Parathyroid adenoma (tissue), 2 donors: ENCODE results near the gene CLDN6.

Experiments used
- H2AFZ ChIP-seq: fragments of 300-600 bp; sonication (generic); one replicate; pipeline ENCODE4 v1.7.0; 2017; ENCODE audit warnings: antibody characterized with exemption, mild to moderate bottlenecking
- H3K27ac ChIP-seq: fragments of 300-600 bp; sonication (generic); one replicate; pipeline ENCODE4 v1.7.0; 2017
- H3K27me3 ChIP-seq: fragments of 300-600 bp; sonication (generic); one replicate; pipeline ENCODE4 v1.7.0; 2017; ENCODE audit warnings: low read length; ENCODE audit not compliant: control insufficient read depth, insufficient read depth
- H3K36me3 ChIP-seq: fragments of 300-600 bp; sonication (generic); one replicate; pipeline ENCODE4 v1.7.0; 2017; ENCODE audit warnings: low read length; ENCODE audit not compliant: control insufficient read depth, insufficient read depth
- H3K4me1 ChIP-seq: fragments of 300-600 bp; sonication (generic); one replicate; pipeline ENCODE4 v1.7.0; 2017; ENCODE audit warnings: control low read depth
- H3K4me2 ChIP-seq: fragments of 300-600 bp; sonication (generic); one replicate; pipeline ENCODE4 v1.7.0; 2017; ENCODE audit warnings: low read length
- H3K4me3 ChIP-seq: fragments of 300-600 bp; sonication (generic); one replicate; pipeline ENCODE4 v1.7.0; 2017; ENCODE audit warnings: low read depth, low read length
- H3K79me2 ChIP-seq: fragments of 300-600 bp; sonication (generic); one replicate; pipeline ENCODE4 v1.7.0; 2017; ENCODE audit warnings: control low read depth
- H3K9ac ChIP-seq: fragments of 300-600 bp; sonication (generic); one replicate; pipeline ENCODE4 v1.7.0; 2017; ENCODE audit warnings: mild to moderate bottlenecking
- H3K9me3 ChIP-seq: fragments of 300-600 bp; sonication (generic); one replicate; pipeline ENCODE4 v1.7.0; 2017; ENCODE audit warnings: low read length; ENCODE audit not compliant: control insufficient read depth
- CTCF ChIP-seq: fragments of 300-600 bp; sonication (generic); IDR thresholded peaks from one replicate; pipeline ENCODE4 v1.7.0; 2017; ENCODE audit warnings: antibody characterized with exemption, mild to moderate bottlenecking
- donor health status: primary hyperparathyroidism.

Gene CLDN6

DNA sequence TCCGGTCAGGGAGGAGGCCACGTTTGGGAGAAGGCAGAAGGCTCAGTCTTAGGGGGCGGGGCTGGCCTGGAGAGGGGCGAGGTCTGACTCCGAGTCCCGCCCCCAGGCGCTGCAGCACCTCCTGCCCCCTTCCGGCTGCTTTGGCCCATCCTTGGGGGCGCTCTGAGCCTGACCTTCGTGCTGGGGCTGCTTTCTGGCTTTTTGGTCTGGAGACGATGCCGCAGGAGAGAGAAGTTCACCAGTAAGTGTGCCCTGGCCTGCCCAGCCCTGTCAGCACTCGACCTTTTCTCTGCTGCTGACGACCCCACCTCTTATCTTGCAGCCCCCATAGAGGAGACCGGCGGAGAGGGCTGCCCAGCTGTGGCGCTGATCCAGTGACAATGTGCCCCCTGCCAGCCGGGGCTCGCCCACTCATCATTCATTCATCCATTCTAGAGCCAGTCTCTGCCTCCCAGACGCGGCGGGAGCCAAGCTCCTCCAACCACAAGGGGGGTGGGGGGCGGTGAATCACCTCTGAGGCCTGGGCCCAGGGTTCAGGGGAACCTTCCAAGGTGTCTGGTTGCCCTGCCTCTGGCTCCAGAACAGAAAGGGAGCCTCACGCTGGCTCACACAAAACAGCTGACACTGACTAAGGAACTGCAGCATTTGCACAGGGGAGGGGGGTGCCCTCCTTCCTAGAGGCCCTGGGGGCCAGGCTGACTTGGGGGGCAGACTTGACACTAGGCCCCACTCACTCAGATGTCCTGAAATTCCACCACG lies 3.6 kb upstream of the CLDN6 start:
- Histone ChIP-seq H2AFZ (peak overlapping the region; percentile 81), H3K4me2 (peak overlapping the region; percentile 99), H3K36me3 (no peaks in the 10 kb centered on the region), H3K4me3 (peak overlapping the region; percentile 73), H3K27ac (peak overlapping the region; percentile 97), H3K79me2 (no peaks in the 10 kb centered on the region), H3K27me3 (no peaks in the 10 kb centered on the region), H3K9me3 (no peaks in the 10 kb centered on the region), H3K4me1 (peaks cover 18% of the 10 kb centered on the region), H3K9ac (no peak overlapping the region)
- TF ChIP-seq CTCF = peak; percentile 41

GRCh38 chr16:3020604-3021448 lies 2.8 kb upstream of the CLDN6 start:
- H3K9ac ChIP-seq = peak overlapping the region; percentile 43
- H3K4me2 ChIP-seq = peak overlapping the region; percentile 99
- peaks cover 18% of the 10 kb centered on the region for H3K4me1 ChIP-seq
- H2AFZ ChIP-seq = peak overlapping the region; percentile 81
- no peaks in the 10 kb centered on the region for H3K79me2 ChIP-seq
- no peaks in the 10 kb centered on the region for H3K9me3 ChIP-seq
- H3K27me3 ChIP-seq = no peaks in the 10 kb centered on the region
- no peaks in the 10 kb centered on the region for H3K36me3 ChIP-seq
- no peak for TF ChIP-seq CTCF
- H3K4me3 ChIP-seq = peak overlapping the region; percentile 73
- H3K27ac ChIP-seq = peak overlapping the region; percentile 97

- Histone ChIP-seq H3K4me3 (peak within 1 kb of the TSS; percentile 73), H3K36me3 (no peaks in the 10 kb centered on the region), H3K9me3 (no peaks in the 10 kb centered on the region), H3K4me1 (peaks cover 18% of the 10 kb centered on the region), H3K79me2 (no peaks in the 10 kb centered on the region), H2AFZ (peak within 1 kb of the TSS; percentile 83), H3K9ac (peak within 1 kb of the TSS; percentile 43), H3K27me3 (no peaks in the 10 kb centered on the region), H3K27ac (peak within 1 kb of the TSS; percentile 97), H3K4me2 (peak within 1 kb of the TSS; percentile 99)
- no peak for TF ChIP-seq CTCF
Observed at GRCh38 chr16:3020247-3020603, 2.2 kb upstream of the CLDN6 start, which contains the start of gene TNFRSF12A. Gene TNFRSF12A (plus strand): TSS chr16:3020368. CDS start chr16:3020398, 30 bp downstream.

- TF ChIP-seq CTCF = no peak
- Histone ChIP-seq H3K27me3 (no peaks in the 10 kb centered on the region), H3K79me2 (no peaks in the 10 kb centered on the region), H3K4me3 (peak overlapping the region; percentile 47), H3K36me3 (no peaks in the 10 kb centered on the region), H2AFZ (peak overlapping the region; percentile 83), H3K27ac (peak overlapping the region; percentile 13), H3K9me3 (no peaks in the 10 kb centered on the region), H3K4me2 (peak overlapping the region; percentile 94), H3K4me1 (peaks cover 18% of the 10 kb centered on the region), H3K9ac (no peak overlapping the region)
Observed at GRCh38 chr16:3019594-3020246, 1.7 kb upstream of the CLDN6 start.
